Endothelial cell of umbilical vein (primary cell): ENCODE measurements around the gene RAB11FIP2. TPM values are rescaled to one million over a fixed set of nuclear protein-coding genes. Genes with fewer than 3 reads are reported as not detected.

Experiments
- BruUV-seq: library from RNA; stranded (reverse); fragments of 400-500 nt; replicated peaks from 2 replicates; lab custom pipeline; 2021; lab: Mats Ljungman, UMichigan
- CTCF ChIA-PET: fragments of 300-600, 350-600 bp; sonication (Branson Sonifier 250); formaldehyde crosslinking; loops from one replicate; lab custom pipeline; 2021; ENCODE audit warnings: antibody characterized with exemption, inconsistent platforms; lab: Charles Lee
- POLR2A ChIA-PET: fragments of 300-600, 350-600 bp; sonication (Branson Sonifier 250); formaldehyde crosslinking; loops from one replicate; lab custom pipeline; 2021; ENCODE audit warnings: antibody characterized with exemption, inconsistent platforms; lab: Charles Lee
- DNase-seq: peaks from one replicate; pipeline ENCODE4 v3.0.0-alpha.2; 2011; ENCODE audit warnings: low read depth, low spot score
- FAIRE-seq: peaks from 2 replicates; lab custom pipeline; 2011; peaks lifted over from hg19 to GRCh38; lab: Jason Lieb, UNC
- H2AFZ ChIP-seq: 2 replicates; pipeline ENCODE4 v1.6.0; 2012; ENCODE audit warnings: low read depth, low read length, control low read depth, inconsistent platforms
- H3K27ac ChIP-seq: 2 replicates; pipeline ENCODE4 v1.5.1; 2011; ENCODE audit warnings: low read depth, mild to moderate bottlenecking, control low read depth, low read length, moderate library complexity; ENCODE audit not compliant: insufficient read depth
- H3K27me3 ChIP-seq, 2 experiments: 2 replicates each; pipeline versions ENCODE4 v1.6.0 to v1.6.1; 2011; ENCODE audit warnings: low read length in 2 of 2, mixed read lengths in 1 of 2; ENCODE audit not compliant: control insufficient read depth in 2 of 2, insufficient read depth in 2 of 2
- H3K36me3 ChIP-seq, 2 experiments: 2 replicates in 1 of 2; 3 replicates in 1 of 2; pipeline ENCODE4 v1.5.1; 2011; ENCODE audit warnings: low read length in 2 of 2, mild to moderate bottlenecking in 1 of 2, moderate library complexity in 1 of 2; ENCODE audit not compliant: control insufficient read depth in 2 of 2, insufficient read depth in 2 of 2; ENCODE audit errors: extremely low read depth in 1 of 2
- H3K4me1 ChIP-seq: 3 replicates; pipeline ENCODE4 v1.5.1; 2011; ENCODE audit warnings: mild to moderate bottlenecking, low read length; ENCODE audit not compliant: control insufficient read depth, insufficient read depth; ENCODE audit errors: extremely low read depth
- H3K4me2 ChIP-seq: 2 replicates; pipeline ENCODE4 v1.6.1; 2011; ENCODE audit warnings: low read length, control low read depth, mixed read lengths; ENCODE audit not compliant: insufficient read depth
- H3K4me3 ChIP-seq, 3 experiments: fragments of 200-600 bp in 1 of 3; sonication (generic), shearing (Covaris generic) in 1 of 3; replicated peaks in 1 of 3; 2 replicates each; pipeline ENCODE4 v1.5.1; 2011 to 2016; ENCODE audit warnings: control low read depth in 3 of 3, low read length in 3 of 3, mild to moderate bottlenecking in 2 of 3, inconsistent platforms in 1 of 3, low read depth in 1 of 3, moderate library complexity in 1 of 3; ENCODE audit not compliant: insufficient read depth in 1 of 3
- H3K79me2 ChIP-seq: 2 replicates; pipeline ENCODE4 v1.6.0; 2012; ENCODE audit warnings: low read length, inconsistent platforms; ENCODE audit not compliant: control insufficient read depth, insufficient read depth
- H3K9ac ChIP-seq: replicated peaks from 2 replicates; pipeline ENCODE3; 2011; ENCODE audit warnings: low read length, control low read depth; ENCODE audit not compliant: insufficient read depth; ENCODE audit errors: extremely low read depth
- H3K9me1 ChIP-seq: replicated peaks from 3 replicates; pipeline ENCODE4 v1.6.0; 2011; ENCODE audit warnings: mild to moderate bottlenecking, low read length; ENCODE audit not compliant: control insufficient read depth, insufficient read depth; ENCODE audit errors: extremely low read depth
- H3K9me3 ChIP-seq: replicated peaks from 2 replicates; pipeline ENCODE4 v1.5.1; 2012; ENCODE audit warnings: low read length, inconsistent platforms; ENCODE audit not compliant: control insufficient read depth, insufficient read depth
- H4K20me1 ChIP-seq: replicated peaks from 2 replicates; pipeline ENCODE3; 2011; ENCODE audit warnings: mild to moderate bottlenecking, low read length; ENCODE audit not compliant: control insufficient read depth, insufficient read depth; ENCODE audit errors: extremely low read depth
- CTCF ChIP-seq, 2 donors: IDR thresholded peaks; 1 replicate in 1 of 2; 2 replicates in 1 of 2; pipeline ENCODE4 v1.5.1; 2011; ENCODE audit warnings: low read length in 2 of 2, mild to moderate bottlenecking in 2 of 2, moderate library complexity in 2 of 2, control low read depth in 1 of 2, inconsistent platforms in 1 of 2, low read depth in 1 of 2; ENCODE audit not compliant: insufficient read depth in 1 of 2; ENCODE audit errors: extremely low read depth in 1 of 2
- EZH2 ChIP-seq: IDR thresholded peaks from 2 replicates; pipeline ENCODE4 v1.6.1; 2012; ENCODE audit warnings: borderline replicate concordance, low read depth, mild to moderate bottlenecking, moderate library complexity, low read length, inconsistent platforms; ENCODE audit not compliant: severe bottlenecking
- FOS ChIP-seq: IDR thresholded peaks from 2 replicates; pipeline ENCODE4 v1.6.1; 2011; ENCODE audit warnings: mild to moderate bottlenecking, low read length, moderate library complexity, borderline replicate concordance; ENCODE audit not compliant: insufficient read depth
- GATA2 ChIP-seq: IDR thresholded peaks from 2 replicates; pipeline ENCODE4 v1.7.0; 2011; ENCODE audit warnings: low read depth, mild to moderate bottlenecking, moderate library complexity, mixed read lengths, low read length; ENCODE audit not compliant: insufficient read length, insufficient read depth
- JUN ChIP-seq: IDR thresholded peaks from 2 replicates; pipeline ENCODE4 v1.6.1; 2011; ENCODE audit warnings: borderline replicate concordance, low read depth; ENCODE audit not compliant: insufficient read length, insufficient read depth
- MYC ChIP-seq: IDR thresholded peaks from one replicate; pipeline ENCODE4 v1.6.1; 2011; ENCODE audit warnings: mild to moderate bottlenecking, low read depth, low read length
- POLR2A ChIP-seq: IDR thresholded peaks from 2 replicates; pipeline ENCODE4 v1.6.1; 2012; ENCODE audit warnings: low read depth, mild to moderate bottlenecking, control low read depth, low read length
- POLR2AphosphoS5 ChIP-seq: IDR thresholded peaks from 2 replicates; pipeline ENCODE4 v1.6.1; 2012; ENCODE audit warnings: low read depth, mild to moderate bottlenecking, control low read depth, low read length, moderate library complexity; ENCODE audit not compliant: insufficient read depth
- dilution Hi-C: fragments of 300-500 bp; cut with MboI; formaldehyde crosslinking; loops from one replicate; pipeline ENCODE4 v1.15.0; 2019; ENCODE audit warnings: low sequenced_read_pairs; ENCODE audit not compliant: extremely low pct_ligation_motif_present
- intact Hi-C: fragments of 100-400 bp; cut with micrococcal nuclease; formaldehyde crosslinking; loops from one replicate; pipeline ENCODE4 v1.10.0; 2022
- polyA plus RNA-seq, 4 experiments: library from polyadenylated mRNA; depleted of rRNA in 3 of 4; stranded (reverse) in 3 of 4; unstranded in 1 of 4; fragments of >200 nt; gene quantifications; 2 replicates each; pipeline versions ENCODE4 v1.2.1 to v1.2.3, GENCODE V29; 2011 to 2012; ENCODE audit warnings: missing spikeins in 1 of 4
- total RNA-seq: library from RNA; stranded (reverse); gene quantifications from 2 replicates; pipeline ENCODE4 v1.2.3, GENCODE V29; 2021
- TF ChIP-seq, protein P1 (sequence below): IDR thresholded peaks from 2 replicates; pipeline ENCODE4 v1.6.1; 2011; ENCODE audit not compliant: insufficient read depth, insufficient read length

RAB11FIP2 gene
- total and polyA plus RNA-seq, 2 donors (not counting 3 experiments of a cell fraction or from before 2014, with no cell fraction given): 1.9 to 8.6 TPM

GRCh38 chr10:117956972-117957371, 89.8 kb downstream of the RAB11FIP2 start:
- H4K20me1 ChIP-seq: no peaks in the 10 kb centered on the region
- no peaks in the 10 kb centered on the region for H3K4me1 ChIP-seq
- H3K79me2 ChIP-seq: no peaks in the 10 kb centered on the region
- H3K27ac ChIP-seq: no peak overlapping the region
- H3K4me3 ChIP-seq: no peak overlapping the region
- no TSS peak for BruUV-seq
- H2AFZ ChIP-seq: no peak overlapping the region
- no peak for TF ChIP-seq EZH2
- no peak for TF ChIP-seq POLR2A
- no peak for TF ChIP-seq POLR2AphosphoS5
- TF ChIP-seq JUN: no peak
- no peak for TF ChIP-seq FOS
- TF ChIP-seq MYC: no peak
- TF ChIP-seq CTCF (IDR thresholded peaks at IDR 0.05; ENCODE audit: extremely low read depth in 1 of 2, insufficient read depth in 1 of 2, low read depth in 1 of 2, low read length in 2 of 2): no peak
- TF ChIP-seq, protein P1, sequence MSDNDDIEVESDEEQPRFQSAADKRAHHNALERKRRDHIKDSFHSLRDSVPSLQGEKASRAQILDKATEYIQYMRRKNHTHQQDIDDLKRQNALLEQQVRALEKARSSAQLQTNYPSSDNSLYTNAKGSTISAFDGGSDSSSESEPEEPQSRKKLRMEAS: no peak
- TF ChIP-seq GATA2: no peak
- no peaks in the 10 kb centered on the region for H3K36me3 ChIP-seq
- no peaks in the 10 kb centered on the region for H3K27me3 ChIP-seq
- no peaks in the 10 kb centered on the region for H3K9me1 ChIP-seq
- H3K9ac ChIP-seq: no peak overlapping the region
- H3K4me2 ChIP-seq: no peak overlapping the region
- POLR2A ChIA-PET: no interaction called here
- intact Hi-C loops: no loop called here
- CTCF ChIA-PET: no interaction called here
- no peaks in the 10 kb centered on the region for H3K9me3 ChIP-seq
- dilution Hi-C loops: no loop called here
- FAIRE-seq: no peak
- DNase-seq: no peak
